SK-N-SH (cell line): ENCODE data around the gene GDPD5.

ENCODE experiments used
- EP300 ChIP-seq, 2 experiments: IDR thresholded peaks; 2 replicates each; pipeline versions ENCODE4 v1.4.0 to v1.6.1; 2012; ENCODE audit warnings: borderline replicate concordance in 1 of 2, low read depth in 1 of 2, low read length in 1 of 2
- FOXJ3 ChIP-seq: sonication (generic); formaldehyde crosslinking; IDR thresholded peaks from 2 replicates; pipeline ENCODE4 v1.5.1; 2020; ENCODE audit warnings: mild to moderate bottlenecking, missing genetic modification reagents
- GABPA ChIP-seq: IDR thresholded peaks from 2 replicates; pipeline ENCODE4 v1.4.0; 2012; ENCODE audit warnings: low read depth, mild to moderate bottlenecking
- JUND ChIP-seq: IDR thresholded peaks from 2 replicates; pipeline ENCODE4 v1.4.0; 2012
- NFIC ChIP-seq: IDR thresholded peaks from 2 replicates; pipeline ENCODE4 v1.4.0; 2012; ENCODE audit warnings: borderline replicate concordance
- NRF1 ChIP-seq: IDR thresholded peaks from 2 replicates; pipeline ENCODE4 v1.6.1; 2012; ENCODE audit warnings: low read depth, mild to moderate bottlenecking, low read length
- REST ChIP-seq: IDR thresholded peaks from 2 replicates; pipeline ENCODE4 v1.6.1; 2012; ENCODE audit warnings: mild to moderate bottlenecking, low read depth, low read length, moderate library complexity
- TCF12 ChIP-seq: IDR thresholded peaks from 2 replicates; pipeline ENCODE4 v1.4.0; 2012
- TF ChIP-seq, protein P1 (sequence below): fragments of 200-600 bp; sonication (generic); IDR thresholded peaks from 2 replicates; pipeline ENCODE4 v1.6.1; 2017; ENCODE audit warnings: antibody characterized with exemption, mild to moderate bottlenecking, moderate library complexity
- TF ChIP-seq, protein P2 (sequence below): IDR thresholded peaks from 2 replicates; pipeline ENCODE4 v1.4.0; 2012; ENCODE audit warnings: low read depth, borderline replicate concordance
- TF ChIP-seq, protein P3 (sequence below): fragments of 150-350 bp; IDR thresholded peaks from 2 replicates; pipeline ENCODE4 v1.6.1; 2017; ENCODE audit warnings: antibody characterized with exemption, low read length, low read depth, borderline replicate concordance

DNA sequence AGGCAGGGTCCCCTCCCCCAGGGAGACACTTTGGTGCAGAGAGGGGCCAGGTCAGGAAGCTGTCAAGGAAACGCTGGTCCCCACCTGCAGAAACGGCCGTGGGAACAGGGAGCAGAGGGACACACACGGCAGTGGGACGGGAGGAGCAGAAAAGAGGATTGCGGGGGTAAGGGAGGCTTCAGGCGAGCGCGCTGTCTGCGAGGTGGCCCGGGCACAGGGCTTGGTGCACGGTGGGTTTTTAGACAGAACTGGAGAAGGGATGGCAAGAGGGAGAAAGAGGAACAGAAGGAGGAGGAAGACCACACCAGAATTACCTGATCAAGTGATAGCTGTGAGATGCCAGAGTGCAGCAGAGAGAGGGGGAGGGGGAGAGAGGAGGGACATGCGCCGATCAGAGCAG is 86.7 kb downstream of the GDPD5 start:
- no peak for TF ChIP-seq TCF12
- TF ChIP-seq, protein P1, sequence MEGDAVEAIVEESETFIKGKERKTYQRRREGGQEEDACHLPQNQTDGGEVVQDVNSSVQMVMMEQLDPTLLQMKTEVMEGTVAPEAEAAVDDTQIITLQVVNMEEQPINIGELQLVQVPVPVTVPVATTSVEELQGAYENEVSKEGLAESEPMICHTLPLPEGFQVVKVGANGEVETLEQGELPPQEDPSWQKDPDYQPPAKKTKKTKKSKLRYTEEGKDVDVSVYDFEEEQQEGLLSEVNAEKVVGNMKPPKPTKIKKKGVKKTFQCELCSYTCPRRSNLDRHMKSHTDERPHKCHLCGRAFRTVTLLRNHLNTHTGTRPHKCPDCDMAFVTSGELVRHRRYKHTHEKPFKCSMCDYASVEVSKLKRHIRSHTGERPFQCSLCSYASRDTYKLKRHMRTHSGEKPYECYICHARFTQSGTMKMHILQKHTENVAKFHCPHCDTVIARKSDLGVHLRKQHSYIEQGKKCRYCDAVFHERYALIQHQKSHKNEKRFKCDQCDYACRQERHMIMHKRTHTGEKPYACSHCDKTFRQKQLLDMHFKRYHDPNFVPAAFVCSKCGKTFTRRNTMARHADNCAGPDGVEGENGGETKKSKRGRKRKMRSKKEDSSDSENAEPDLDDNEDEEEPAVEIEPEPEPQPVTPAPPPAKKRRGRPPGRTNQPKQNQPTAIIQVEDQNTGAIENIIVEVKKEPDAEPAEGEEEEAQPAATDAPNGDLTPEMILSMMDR, result no peak
- TF ChIP-seq, protein P2, sequence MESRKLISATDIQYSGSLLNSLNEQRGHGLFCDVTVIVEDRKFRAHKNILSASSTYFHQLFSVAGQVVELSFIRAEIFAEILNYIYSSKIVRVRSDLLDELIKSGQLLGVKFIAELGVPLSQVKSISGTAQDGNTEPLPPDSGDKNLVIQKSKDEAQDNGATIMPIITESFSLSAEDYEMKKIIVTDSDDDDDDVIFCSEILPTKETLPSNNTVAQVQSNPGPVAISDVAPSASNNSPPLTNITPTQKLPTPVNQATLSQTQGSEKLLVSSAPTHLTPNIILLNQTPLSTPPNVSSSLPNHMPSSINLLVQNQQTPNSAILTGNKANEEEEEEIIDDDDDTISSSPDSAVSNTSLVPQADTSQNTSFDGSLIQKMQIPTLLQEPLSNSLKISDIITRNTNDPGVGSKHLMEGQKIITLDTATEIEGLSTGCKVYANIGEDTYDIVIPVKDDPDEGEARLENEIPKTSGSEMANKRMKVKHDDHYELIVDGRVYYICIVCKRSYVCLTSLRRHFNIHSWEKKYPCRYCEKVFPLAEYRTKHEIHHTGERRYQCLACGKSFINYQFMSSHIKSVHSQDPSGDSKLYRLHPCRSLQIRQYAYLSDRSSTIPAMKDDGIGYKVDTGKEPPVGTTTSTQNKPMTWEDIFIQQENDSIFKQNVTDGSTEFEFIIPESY, result no peak
- TF ChIP-seq EP300 (IDR thresholded peaks at IDR 0.05; ENCODE audit: borderline replicate concordance in 1 of 2, low read depth in 1 of 2, low read length in 1 of 2), result no peak
- TF ChIP-seq NFIC, result no peak
- TF ChIP-seq REST, result no peak
- no peak for TF ChIP-seq GABPA
- no peak for TF ChIP-seq JUND
- TF ChIP-seq, protein P3, sequence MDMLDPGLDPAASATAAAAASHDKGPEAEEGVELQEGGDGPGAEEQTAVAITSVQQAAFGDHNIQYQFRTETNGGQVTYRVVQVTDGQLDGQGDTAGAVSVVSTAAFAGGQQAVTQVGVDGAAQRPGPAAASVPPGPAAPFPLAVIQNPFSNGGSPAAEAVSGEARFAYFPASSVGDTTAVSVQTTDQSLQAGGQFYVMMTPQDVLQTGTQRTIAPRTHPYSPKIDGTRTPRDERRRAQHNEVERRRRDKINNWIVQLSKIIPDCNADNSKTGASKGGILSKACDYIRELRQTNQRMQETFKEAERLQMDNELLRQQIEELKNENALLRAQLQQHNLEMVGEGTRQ, result no peak
- TF ChIP-seq NRF1, result no peak
- no peak for TF ChIP-seq FOXJ3 (CRISPR knock-in tag)
